ENCODE data around the gene MBTD1.

MBTD1 gene

DNA sequence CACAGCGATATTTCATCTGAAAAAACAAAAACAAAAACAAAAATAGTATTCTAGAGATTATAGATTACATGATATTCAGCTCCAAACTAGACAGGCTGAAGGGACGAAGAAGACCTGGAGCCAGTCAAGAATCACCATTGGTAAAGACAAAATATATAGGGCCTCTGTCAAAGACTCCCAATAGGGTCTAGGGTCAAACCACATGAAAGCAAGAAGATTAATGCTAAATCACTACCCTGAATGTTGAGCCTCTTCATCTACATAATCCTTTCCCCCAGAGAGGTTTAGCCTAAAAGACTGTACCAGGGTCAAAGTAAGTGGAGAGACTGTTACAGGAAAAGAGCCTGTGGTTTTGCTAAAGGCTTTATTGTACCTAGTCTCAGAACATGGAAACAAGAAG, 117.3 kb downstream of the MBTD1 start:
- DNase-seq = no peak

- DNase-seq = no peak
Measured at GRCh38 chr17:51135956-51136355, 123.9 kb downstream of the MBTD1 start.

GRCh38 chr17:51133365-51133764, 126.5 kb downstream of the MBTD1 start:
- DNase-seq = no peak

DNA sequence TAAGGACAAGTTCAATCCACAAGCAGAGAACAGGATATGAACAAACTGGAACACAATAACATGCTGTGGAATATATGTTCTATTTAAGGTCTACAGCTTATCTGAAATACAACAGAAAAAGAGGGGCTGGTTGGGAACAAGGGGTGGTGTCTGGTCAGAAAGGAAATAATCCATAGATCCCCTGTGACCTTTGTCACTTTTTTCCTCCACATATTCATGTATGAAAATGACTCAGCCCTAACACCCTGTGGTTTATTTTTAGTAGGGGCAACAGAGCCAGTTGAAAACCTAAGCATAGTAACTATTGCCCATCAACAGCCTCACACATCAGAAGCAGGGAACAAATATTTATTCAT, 126.9 kb downstream of the MBTD1 start:
- no peak for DNase-seq

GRCh38 chr17:51128076-51128475, 131.8 kb downstream of the MBTD1 start:
- no peak for DNase-seq

All from fibroblast of skin of abdomen (primary cell).